NT2/D1 (cell line): ENCODE data around the gene MEST.

Source experiments
- SUZ12 ChIP-seq: IDR thresholded peaks from 2 replicates; pipeline ENCODE4 v1.6.1; 2011; ENCODE audit not compliant: insufficient read length, insufficient read depth; ENCODE audit errors: extremely low read depth
- YY1 ChIP-seq: IDR thresholded peaks from 2 replicates; pipeline ENCODE4 v1.6.1; 2011; ENCODE audit not compliant: insufficient read length, insufficient read depth

DNA sequence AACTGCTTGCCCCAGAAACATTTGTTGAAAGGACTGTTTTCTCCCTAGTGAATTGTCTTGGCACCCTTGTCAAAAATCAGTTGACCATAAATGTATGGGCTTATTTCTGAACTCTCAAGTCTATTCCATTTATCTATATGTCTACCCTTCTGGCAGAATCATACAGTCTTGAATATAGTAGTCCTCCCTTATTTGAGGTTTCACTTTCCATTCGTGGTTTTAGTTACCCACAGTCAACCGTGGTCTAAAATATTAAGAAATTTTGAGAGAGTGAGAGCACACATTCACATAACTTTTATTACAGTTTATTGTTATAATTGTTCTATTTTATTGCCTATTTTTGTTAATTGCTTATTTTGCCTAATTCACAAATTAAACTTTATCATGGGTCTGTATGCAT, 33.6 kb upstream of the MEST start:
- TF ChIP-seq SUZ12 (no peak), YY1 (no peak)
